Uterine smooth muscle cell (primary cell): Measurements from ENCODE around the gene ACOT13. TPM values are rescaled to one million over a fixed set of nuclear protein-coding genes. Genes with fewer than 3 reads are reported as not detected.

Experiments
- total RNA-seq: library from RNA; depleted of rRNA; stranded (reverse); fragments of >200 nt; gene quantifications from 2 replicates; pipeline ENCODE4 v1.2.3, GENCODE V29; 2014

ACOT13 gene
- 7.6 and 8.4 TPM in 2 replicates for total RNA-seq

DNA sequence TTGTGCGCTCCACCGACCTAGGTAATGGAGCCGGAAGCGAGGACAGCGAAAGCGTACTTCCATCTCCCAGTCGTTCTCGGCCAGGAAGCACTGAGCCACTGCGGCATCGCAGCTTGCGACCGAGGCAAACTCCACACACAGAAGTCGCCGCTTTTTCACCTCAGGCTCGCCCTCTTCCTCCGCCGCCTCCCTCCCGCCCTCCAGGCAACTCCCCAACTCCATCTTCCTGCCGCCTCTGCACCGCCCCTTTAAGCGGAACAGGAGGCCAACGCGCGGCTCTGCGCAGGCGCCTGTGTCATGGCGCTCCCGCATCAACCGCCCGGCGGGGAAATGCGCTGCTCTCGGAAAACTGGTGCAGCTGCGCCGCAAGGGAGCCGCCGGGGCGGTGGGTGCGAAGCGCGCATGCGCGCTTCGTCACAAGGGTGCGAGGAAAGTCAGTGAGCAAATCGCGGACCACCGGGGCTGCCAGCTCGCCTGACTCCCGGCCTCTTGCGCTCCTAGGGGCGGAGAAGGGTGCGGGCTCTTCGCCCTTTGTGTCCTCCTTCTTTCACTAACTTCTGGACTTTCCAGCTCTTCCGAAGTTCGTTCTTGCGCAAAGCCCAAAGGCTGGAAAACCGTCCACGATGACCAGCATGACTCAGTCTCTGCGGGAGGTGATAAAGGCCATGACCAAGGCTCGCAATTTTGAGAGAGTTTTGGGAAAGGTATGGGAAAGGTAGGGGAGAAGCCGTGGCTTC lies at the start of gene ACOT13, which contains the start of gene TDP2:
Gene ACOT13 (plus strand): TSS at position 437 of the 737 bp plus-strand sequence. CDS start 187 bp downstream, at position 624.
Gene TDP2 (minus strand): TSS at position 259 of the 737 bp plus-strand sequence. CDS start 37 bp downstream, at position 222.

DNA sequence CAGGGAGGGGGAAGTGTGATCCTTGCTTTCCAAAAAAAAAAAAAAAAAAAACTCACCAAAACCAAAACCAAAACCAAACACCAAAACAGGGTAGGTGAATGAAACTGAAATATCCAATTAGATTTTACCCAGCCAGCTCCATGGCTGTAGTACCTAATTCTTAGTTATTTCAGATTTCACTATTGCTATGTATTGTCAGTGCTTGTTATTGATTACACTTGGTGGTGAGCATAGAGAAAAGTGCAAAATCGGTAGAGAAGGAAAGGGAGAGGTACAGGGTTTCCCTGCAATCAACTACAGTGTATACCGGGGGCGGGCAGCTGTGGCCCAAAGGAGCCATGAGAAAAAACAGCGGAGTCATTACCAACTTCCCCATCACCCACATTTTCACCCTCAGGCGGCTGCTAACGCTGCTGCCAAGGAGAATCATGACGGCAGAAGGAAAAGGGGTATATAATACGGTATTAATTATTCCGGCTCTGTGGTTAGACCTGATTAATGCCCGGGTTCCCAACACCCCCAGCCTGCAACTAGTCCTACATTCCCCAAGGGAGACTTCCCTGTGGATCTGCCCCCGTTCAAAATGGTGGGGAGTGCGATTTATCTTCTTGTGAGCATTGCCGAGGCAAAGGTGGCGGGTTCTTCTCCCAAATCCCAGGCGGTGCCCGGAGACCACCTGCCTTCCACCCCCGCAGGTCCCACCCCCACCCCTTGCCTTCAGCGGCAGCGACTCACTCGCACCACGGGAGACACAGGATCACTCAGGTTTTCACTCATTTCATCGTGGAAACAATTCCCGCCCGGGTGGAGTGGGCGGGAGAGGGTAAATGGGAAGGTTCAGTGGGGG lies 52.5 kb downstream of the ACOT13 start, which contains the start of gene C6orf62:
Gene C6orf62 (minus strand): TSS at position 30 of the 847 bp plus-strand sequence. CDS start 486 bp downstream, outside the sequence.

Other genes starting within 250 kb of the ACOT13 start
- gene GPLD1, start 177.5 kb upstream of the ACOT13 start, total RNA-seq = 0.33 and 0.87 TPM in 2 replicates
- gene ALDH5A1, start 172.1 kb upstream of the ACOT13 start, total RNA-seq = 1.3 and 2.1 TPM in 2 replicates
- gene KIAA0319, start 20.9 kb upstream of the ACOT13 start, total RNA-seq = 0.12 and 0.22 TPM in 2 replicates
- gene TDP2, start 178 bp upstream of the ACOT13 start, total RNA-seq = 27.6 and 27.7 TPM in 2 replicates
- 132 and 141 TPM in 2 replicates for gene C6orf62, start 52.1 kb downstream of the ACOT13 start, total RNA-seq
- gene GMNN, start 107.9 kb downstream of the ACOT13 start, total RNA-seq = 18.1 and 49.4 TPM in 2 replicates
- not detected in 2 replicates for gene ARMH2, start 131.8 kb downstream of the ACOT13 start, total RNA-seq